Naive B cell (primary cell): ENCODE results near the gene GRIP1. TPM values are rescaled to one million over a fixed set of nuclear protein-coding genes. Genes with fewer than 3 reads are reported as not detected.
A peak's percentile ranks its signal among the peaks of the same experiment; 100 is the strongest.

ENCODE experiments used
- ATAC-seq, 2 donors: fragments of 150-1000 bp; cut with Tn5 transposase; 2 replicates each; pipeline ENCODE4 v1.10.0; 2021; ENCODE audit warnings: low read depth in 2 of 2, mild to moderate bottlenecking in 2 of 2, moderate library complexity in 2 of 2
- DNase-seq: peaks from one replicate; pipeline ENCODE4 v3.0.0; 2022
- H3K27ac Mint-ChIP-seq, 6 donors: one replicate each; pipeline ENCODE4 v1.8.0; 2020 to 2022; ENCODE audit warnings: mild to moderate bottlenecking in 6 of 6, mixed read lengths in 6 of 6, moderate library complexity in 5 of 6, inconsistent platforms in 2 of 6
- H3K27me3 Mint-ChIP-seq, 3 donors: one replicate each; pipeline ENCODE4 v1.8.0; 2021 to 2022; ENCODE audit warnings: mixed read lengths in 3 of 3, mild to moderate bottlenecking in 1 of 3
- H3K36me3 Mint-ChIP-seq, 2 donors: one replicate each; pipeline ENCODE4 v1.8.0; 2020 to 2022; ENCODE audit warnings: mixed read lengths in 2 of 2, inconsistent platforms in 1 of 2, mild to moderate bottlenecking in 1 of 2
- H3K4me1 Mint-ChIP-seq, 3 donors: one replicate each; pipeline ENCODE4 v1.8.0; 2020 to 2022; ENCODE audit warnings: mixed read lengths in 3 of 3, inconsistent platforms in 1 of 3, mild to moderate bottlenecking in 1 of 3, moderate library complexity in 1 of 3
- H3K4me3 Mint-ChIP-seq, 8 donors: one replicate each; pipeline ENCODE4 v1.8.0; 2020 to 2022; ENCODE audit warnings: mild to moderate bottlenecking in 8 of 8, mixed read lengths in 8 of 8, moderate library complexity in 8 of 8, inconsistent platforms in 2 of 8
- H3K9me3 Mint-ChIP-seq, 7 donors: one replicate each; pipeline ENCODE4 v1.8.0; 2020 to 2022; ENCODE audit warnings: mixed read lengths in 7 of 7, mild to moderate bottlenecking in 5 of 7, inconsistent platforms in 2 of 7, moderate library complexity in 1 of 7
- polyA plus RNA-seq, 6 donors: library from polyadenylated mRNA; unstranded; fragments of 300-500 nt; fragmentation: Illumina TruSeq; gene quantifications; one replicate each; pipeline ENCODE4 v1.2.3, GENCODE V29; 2021; ENCODE audit warnings: low read depth in 6 of 6

GRIP1 gene
- polyA plus RNA-seq, 6 donors from 2014 or later, result 0.25 to 0.45 (median 0.44) TPM; not detected in 2

DNA sequence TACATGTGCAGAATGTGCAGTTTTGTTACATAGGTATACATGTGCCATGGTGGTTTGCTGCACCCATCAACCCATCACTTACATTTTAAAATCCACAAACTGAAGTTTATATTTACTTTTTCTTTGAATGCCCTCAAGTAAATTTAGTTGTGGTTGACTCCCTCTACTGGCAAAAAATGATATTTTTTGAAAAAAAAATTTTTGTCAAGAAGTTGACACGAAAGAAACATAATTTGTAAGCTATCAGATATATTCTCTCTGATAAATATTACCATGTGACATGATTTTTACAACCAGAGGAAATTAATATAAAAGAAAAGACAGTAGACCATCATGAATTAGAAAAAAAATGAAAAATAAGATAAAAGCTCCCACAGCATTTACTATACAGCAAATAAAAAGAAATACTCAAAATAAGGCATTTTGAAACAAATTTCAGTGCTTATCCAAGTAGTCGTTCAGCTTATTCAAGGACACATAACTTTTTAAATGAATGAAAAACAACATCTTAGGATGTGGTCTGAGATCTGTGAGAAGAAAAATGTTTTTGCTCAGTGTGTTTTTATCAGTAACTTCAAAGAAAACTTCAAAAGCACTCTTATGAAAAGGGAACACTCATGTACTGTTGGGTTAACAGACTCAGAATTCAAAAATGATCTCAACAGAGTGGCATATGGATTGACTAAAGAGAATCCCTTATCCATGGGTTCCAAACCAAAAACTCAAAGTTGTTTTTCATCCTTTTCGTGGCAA lies 30.0 kb upstream of the GRIP1 start:
- H3K4me3 Mint-ChIP-seq, result no peak overlapping the region
- H3K36me3 Mint-ChIP-seq, result no peaks in the 10 kb centered on the region
- H3K9me3 Mint-ChIP-seq, result peaks cover 0 to 6% (median 0%) of the 10 kb centered on the region in 7 donors
- DNase-seq (no peak), ATAC-seq (no peak)
- H3K27ac Mint-ChIP-seq, result peak overlapping the region in 1 of 6 donors; percentile 61
- H3K4me1 Mint-ChIP-seq, result peaks cover 8 to 23% (median 20%) of the 10 kb centered on the region in 3 donors
- peaks cover 1 to 14% (median 4%) of the 10 kb centered on the region in 3 donors for H3K27me3 Mint-ChIP-seq

DNA sequence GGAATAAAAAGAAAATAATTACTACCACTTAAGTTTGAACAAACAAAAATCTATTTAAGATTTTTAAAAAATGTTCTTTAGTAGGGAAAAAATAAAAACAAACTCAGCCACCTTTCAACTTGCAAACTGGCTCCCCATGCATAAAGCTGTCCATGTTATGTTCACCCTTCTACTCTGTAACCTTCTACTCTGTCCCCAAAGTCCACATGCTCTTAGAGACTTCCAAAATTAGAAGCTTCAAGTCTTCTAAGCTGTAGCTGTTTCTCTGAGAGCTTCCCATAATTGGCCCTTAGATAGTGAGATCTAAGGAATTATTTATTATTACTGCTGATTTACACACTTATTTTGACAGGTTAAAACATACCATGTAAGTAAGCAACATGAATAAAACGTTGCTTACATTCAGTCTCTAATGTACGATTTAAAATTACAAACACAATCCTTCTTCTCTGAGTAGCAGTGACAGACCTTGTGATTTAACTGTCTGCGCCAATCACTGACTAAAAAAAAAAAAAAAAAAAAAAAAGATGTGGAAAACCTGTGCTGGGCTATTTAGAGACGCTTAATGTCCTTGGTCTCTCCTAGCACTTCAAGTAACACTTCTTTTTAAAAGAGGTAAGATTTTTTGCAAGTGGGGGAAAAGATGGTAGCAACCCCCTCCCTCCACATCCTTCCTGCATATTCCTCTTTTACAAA lies 28.3 kb upstream of the GRIP1 start:
- no peak for ATAC-seq
- Mint-ChIP-seq H3K9me3 (peaks cover 0 to 6% (median 0%) of the 10 kb centered on the region in 7 donors), H3K36me3 (no peaks in the 10 kb centered on the region), H3K4me1 (peaks cover 4 to 14% (median 9%) of the 10 kb centered on the region in 3 donors), H3K4me3 (no peak overlapping the region), H3K27ac (no peak overlapping the region), H3K27me3 (peaks cover 15 to 29% (median 17%) of the 10 kb centered on the region in 3 donors)
- no peak for DNase-seq

DNA sequence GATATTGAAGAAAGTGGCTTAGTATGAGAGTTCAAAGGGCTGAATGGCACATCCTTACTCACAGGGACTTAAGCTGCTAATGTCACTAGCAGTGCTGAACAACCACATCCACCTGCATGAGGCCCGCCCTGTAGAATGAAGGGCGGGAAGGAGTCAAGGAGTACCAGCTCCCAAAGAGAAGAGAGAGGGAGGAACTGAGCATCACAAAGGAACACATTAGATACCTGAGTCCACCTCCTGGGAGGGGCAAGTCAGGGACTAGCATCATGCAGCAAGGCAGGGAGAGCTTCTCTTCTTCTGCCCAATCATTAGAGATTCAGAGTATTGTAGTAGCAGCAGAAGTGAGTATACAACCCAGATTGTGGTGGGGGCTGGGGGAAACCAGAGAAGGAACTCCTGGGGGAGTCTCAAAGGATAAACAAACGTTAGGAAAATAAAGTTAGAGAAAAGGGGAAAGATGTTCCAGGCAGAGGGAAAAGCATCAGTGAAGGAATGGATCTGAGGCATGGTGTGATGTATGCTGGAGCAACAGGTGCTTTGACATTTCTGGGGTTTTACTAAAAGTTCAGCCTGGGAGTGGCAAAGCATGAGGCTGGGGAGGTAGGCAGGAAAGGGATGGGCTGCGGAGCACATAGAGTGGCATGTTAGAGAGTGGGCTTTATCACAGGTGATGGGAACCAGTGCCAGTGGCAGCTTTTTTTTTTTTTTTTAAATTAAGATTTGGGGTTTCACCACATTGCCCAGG lies 21.0 kb upstream of the GRIP1 start:
- DNase-seq, result no peak
- Mint-ChIP-seq H3K4me1 (peaks cover 0 to 3% (median 0%) of the 10 kb centered on the region in 3 donors), H3K27me3 (peaks cover 15 to 44% (median 41%) of the 10 kb centered on the region in 3 donors), H3K9me3 (peaks cover 5 to 8% (median 7%) of the 10 kb centered on the region in 7 donors), H3K36me3 (peaks cover 5 to 11% of the 10 kb centered on the region in 2 donors), H3K27ac (peak overlapping the region in 1 of 6 donors; percentile 60), H3K4me3 (no peak overlapping the region)
- ATAC-seq, result no peak

DNA sequence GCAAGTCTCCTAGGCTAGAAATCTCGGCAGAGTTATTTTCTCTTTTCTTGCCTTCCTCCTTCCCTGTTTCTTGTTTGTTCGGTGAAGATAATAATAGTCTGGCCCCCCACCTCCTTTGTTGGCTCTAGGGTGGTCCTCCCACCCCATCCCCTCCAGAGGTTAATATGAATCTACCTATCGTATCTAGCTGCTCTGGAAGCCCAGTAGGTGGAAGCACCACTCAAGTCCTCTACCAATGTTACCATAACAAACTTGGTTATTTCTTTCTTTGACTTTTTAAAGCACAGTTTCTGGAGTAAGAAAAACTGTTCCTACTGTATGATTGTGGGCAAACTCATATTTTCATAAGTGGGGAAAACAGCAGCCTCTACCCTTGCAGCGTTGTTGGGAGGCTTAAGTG lies 19.7 kb upstream of the GRIP1 start:
- peaks cover 5 to 8% (median 7%) of the 10 kb centered on the region in 7 donors for H3K9me3 Mint-ChIP-seq
- peaks cover 2 to 8% (median 6%) of the 10 kb centered on the region in 3 donors for H3K4me1 Mint-ChIP-seq
- DNase-seq (no peak), ATAC-seq (no peak)
- H3K36me3 Mint-ChIP-seq, result peaks cover 5 to 11% of the 10 kb centered on the region in 2 donors
- H3K27me3 Mint-ChIP-seq, result peaks cover 8 to 39% (median 35%) of the 10 kb centered on the region in 3 donors
- peak overlapping the region in 2 of 6 donors; percentile 43 to 55 for H3K27ac Mint-ChIP-seq
- no peak overlapping the region for H3K4me3 Mint-ChIP-seq

DNA sequence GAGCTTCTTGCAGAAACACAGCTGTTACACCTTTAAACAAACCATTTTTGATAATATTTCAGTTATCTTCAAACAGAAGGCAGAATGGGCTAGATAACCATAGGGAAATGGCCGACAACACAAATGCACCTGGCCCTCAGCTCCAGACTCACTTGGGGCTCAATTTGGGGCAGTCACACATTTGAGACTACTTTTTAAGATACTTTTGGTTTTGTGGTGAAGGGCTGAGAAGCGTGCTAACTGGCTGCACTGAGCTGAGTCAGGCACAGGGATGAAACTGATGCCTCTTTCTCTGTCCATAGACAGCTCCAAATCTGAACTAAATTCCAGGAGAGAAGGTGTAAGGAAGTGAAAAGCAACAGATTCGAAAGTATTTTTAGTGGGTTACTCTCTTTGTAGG lies 18.5 kb upstream of the GRIP1 start:
- Mint-ChIP-seq H3K4me1 (peaks cover 9 to 11% (median 10%) of the 10 kb centered on the region in 3 donors), H3K4me3 (no peak overlapping the region), H3K27ac (peak overlapping the region in 1 of 6 donors; percentile 19), H3K9me3 (peaks cover 5 to 8% (median 7%) of the 10 kb centered on the region in 7 donors), H3K36me3 (peaks cover 5 to 11% of the 10 kb centered on the region in 2 donors), H3K27me3 (peaks cover 0 to 28% (median 23%) of the 10 kb centered on the region in 3 donors)
- no peak for ATAC-seq
- DNase-seq, result no peak

DNA sequence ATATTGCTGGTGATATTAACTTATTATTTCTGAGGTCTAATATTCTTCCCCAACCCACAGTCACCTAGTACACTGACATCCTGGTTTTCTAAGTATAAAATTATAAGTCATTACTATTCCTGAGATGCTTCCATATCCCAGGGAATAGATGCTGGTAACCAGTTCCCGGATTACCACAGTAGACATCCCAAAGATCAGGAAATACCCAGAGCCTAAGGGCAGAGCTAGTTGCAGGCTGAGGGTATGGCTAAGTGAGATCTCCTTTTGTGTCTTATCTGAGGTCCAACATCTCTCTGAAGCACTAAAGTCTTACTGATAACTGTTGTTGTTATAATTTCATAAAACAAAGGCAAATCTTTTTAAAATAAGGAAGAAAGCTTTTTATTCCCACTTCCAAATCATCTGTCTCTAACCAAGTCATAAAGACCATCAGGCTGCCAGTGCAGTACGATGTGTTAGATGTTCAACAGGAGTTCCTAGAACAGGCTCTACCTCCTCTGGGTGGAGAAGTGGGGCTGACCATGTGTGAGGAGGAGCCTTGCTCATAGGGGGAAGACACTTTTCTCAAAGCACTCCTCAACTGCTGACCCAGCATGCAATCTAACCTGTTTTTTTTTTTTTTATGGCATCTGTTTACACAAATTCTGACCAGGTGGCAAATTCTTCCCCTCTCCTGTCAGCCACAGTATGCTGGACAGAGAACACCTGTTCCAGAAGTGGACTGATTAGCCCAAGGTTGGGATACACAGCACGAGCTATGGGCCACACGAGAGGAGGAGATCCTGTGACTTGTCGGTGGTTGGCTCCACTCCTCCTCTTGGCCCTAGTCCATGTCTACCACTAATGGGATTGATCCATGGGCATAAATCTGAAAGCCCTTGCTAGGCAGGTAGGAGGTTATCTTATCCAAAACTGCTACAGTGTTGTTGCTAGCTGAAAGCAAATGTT lies 16.1 kb upstream of the GRIP1 start:
- Mint-ChIP-seq H3K27me3 (peaks cover 0 to 9% (median 6%) of the 10 kb centered on the region in 3 donors), H3K9me3 (peaks cover 0 to 8% (median 6%) of the 10 kb centered on the region in 7 donors), H3K36me3 (peaks cover 5 to 9% of the 10 kb centered on the region in 2 donors), H3K4me3 (no peak overlapping the region), H3K27ac (no peak overlapping the region), H3K4me1 (peaks cover 15 to 17% (median 17%) of the 10 kb centered on the region in 3 donors)
- DNase-seq (no peak), ATAC-seq (no peak)

DNA sequence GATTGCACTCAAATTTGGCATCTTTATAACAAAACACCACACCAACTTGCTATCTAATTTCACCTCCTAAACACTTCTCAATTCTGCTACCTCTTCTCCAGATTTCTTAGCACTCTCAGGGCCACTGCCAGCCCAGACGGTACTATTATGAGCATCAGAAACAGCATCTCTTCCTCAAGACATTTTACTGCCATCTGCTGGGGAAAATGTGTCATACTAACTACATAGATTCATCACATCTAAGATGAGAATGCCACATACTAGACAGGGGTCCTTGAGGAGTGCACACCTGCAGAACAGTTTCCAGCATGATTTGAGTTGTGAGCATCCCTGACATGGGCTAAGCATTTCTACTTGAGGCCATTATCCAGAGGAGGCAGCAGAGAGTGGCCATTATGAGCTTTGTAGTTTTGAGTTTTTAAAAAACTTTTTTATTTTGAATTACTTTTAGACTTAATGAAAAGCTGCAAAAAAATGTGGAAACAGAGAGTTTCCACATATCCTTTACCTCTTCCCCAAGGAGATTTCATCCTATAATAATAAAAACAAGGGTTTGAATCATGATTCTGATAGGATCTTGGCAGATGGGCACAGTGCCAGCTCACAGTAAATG lies 15.1 kb upstream of the GRIP1 start:
- H3K4me3 Mint-ChIP-seq, result no peak overlapping the region

DNA sequence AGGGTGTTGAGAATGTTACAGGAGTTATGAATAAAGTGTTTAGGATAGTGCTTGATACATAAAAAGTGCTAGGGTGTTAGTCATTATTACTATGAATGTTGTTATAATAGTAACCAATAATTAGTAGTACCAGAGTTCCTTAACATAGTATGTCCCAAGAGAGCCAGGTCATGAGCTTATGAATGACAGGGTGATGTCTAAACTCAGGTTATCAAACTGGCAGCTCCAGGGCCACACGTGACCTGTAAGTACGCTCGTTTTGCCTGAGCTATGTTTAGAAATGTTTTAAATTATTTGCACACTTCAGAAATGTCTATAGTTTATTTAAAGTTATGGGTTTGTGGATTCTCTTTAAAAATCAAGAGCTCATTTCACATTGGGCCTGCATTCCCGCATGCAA lies 14.1 kb upstream of the GRIP1 start:
- H3K4me3 Mint-ChIP-seq, result no peak overlapping the region
- DNase-seq (no peak), ATAC-seq (no peak)
- H3K27ac Mint-ChIP-seq, result no peak overlapping the region
- H3K27me3 Mint-ChIP-seq, result no peaks in the 10 kb centered on the region
- peaks cover 14 to 20% (median 15%) of the 10 kb centered on the region in 3 donors for H3K4me1 Mint-ChIP-seq
- no peaks in the 10 kb centered on the region for H3K9me3 Mint-ChIP-seq
- no peaks in the 10 kb centered on the region for H3K36me3 Mint-ChIP-seq

More for the DNA sequence above, 15.1 kb upstream of the GRIP1 start:
- ATAC-seq (peak; percentile 88 to 92), DNase-seq (peak; percentile 47)
- Mint-ChIP-seq H3K4me1 (peaks cover 14 to 17% (median 15%) of the 10 kb centered on the region in 3 donors), H3K36me3 (no peaks in the 10 kb centered on the region), H3K9me3 (no peaks in the 10 kb centered on the region), H3K27me3 (no peaks in the 10 kb centered on the region), H3K27ac (peak overlapping the region in 1 of 6 donors; percentile 50)

DNA sequence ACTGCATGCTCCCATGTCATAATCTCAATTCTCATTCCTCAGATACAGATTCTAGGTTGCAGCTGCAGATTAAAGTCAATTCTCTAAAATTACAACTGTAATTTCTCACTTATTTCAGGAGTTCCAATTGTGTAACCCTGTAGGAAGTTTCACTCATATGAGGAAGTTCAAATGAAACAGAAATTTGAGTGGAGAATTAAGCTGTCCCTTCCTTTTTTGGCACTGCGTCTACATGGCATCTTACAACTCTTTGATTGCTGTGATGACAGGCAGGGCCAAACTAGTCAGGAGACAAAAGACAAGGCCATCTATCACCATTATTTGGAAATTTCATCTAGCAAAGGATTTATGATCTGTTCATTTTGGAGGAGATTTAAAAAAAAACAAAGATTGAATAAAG lies 13.3 kb upstream of the GRIP1 start:
- no peaks in the 10 kb centered on the region for H3K36me3 Mint-ChIP-seq
- no peaks in the 10 kb centered on the region for H3K9me3 Mint-ChIP-seq
- DNase-seq (no peak), ATAC-seq (peak; percentile 24 to 57)
- peak overlapping the region in 1 of 6 donors; percentile 16 for H3K27ac Mint-ChIP-seq
- peaks cover 14 to 20% (median 15%) of the 10 kb centered on the region in 3 donors for H3K4me1 Mint-ChIP-seq
- no peak overlapping the region for H3K4me3 Mint-ChIP-seq
- no peaks in the 10 kb centered on the region for H3K27me3 Mint-ChIP-seq

DNA sequence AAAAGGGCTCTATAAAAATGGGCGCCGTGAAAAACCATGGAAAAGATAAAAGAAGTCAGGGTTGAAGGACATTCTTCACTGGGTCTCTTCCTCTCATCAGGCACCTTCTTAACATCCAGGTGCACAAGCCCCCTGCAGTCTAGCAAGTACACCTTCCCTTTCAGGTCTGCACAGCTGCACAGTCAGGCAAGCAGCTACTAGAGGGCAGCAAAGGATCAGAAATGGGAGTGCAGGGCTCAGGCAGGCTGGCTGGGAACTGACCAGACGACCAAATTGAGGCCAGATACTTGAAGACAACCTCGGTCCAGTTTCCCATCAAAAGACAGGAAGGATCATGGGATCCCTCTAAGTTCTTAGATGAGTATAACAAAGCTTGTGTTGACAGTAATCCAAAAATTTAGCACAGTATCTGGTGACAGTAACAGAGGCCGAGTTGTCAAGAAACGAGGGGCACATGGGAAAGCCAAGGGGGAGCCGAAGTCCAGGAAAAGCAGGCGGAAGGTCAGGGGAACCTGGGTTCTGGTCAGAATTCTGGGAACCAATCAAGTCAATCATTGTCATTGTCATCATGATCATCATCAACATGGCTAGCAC lies 10.1 kb upstream of the GRIP1 start:
- peak; percentile 34 for DNase-seq

DNA sequence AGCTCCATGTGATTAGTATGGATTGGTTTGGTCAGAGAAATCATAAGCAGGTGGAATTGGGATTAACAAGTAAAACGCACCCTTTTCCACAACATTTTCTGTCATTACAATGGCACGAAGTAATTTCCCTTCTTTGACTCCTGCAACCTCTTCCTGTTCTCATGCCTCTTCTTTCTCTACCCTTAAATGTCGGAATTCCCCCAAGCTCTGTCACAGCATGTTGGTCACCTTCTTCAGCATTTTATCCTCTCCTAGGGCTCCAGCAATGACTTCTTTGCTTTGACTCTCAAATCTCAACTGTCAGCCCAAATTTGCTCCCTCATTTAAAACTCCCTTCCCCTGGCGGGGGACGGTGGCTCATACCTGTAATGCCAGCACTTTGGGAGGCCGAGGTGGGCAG lies 5.3 kb upstream of the GRIP1 start:
- Mint-ChIP-seq H3K27ac (no peak overlapping the region), H3K27me3 (peaks cover 0 to 10% (median 4%) of the 10 kb centered on the region in 3 donors), H3K9me3 (no peaks in the 10 kb centered on the region), H3K4me3 (no peak overlapping the region), H3K4me1 (peaks cover 11 to 16% (median 16%) of the 10 kb centered on the region in 3 donors), H3K36me3 (no peaks in the 10 kb centered on the region)
- DNase-seq (no peak), ATAC-seq (no peak)

More for the DNA sequence above, 10.1 kb upstream of the GRIP1 start:
- Mint-ChIP-seq H3K36me3 (no peaks in the 10 kb centered on the region), H3K27me3 (peaks cover 0 to 4% (median 0%) of the 10 kb centered on the region in 3 donors), H3K27ac (peak overlapping the region in 1 of 6 donors; percentile 4), H3K4me1 (peaks cover 19 to 32% (median 20%) of the 10 kb centered on the region in 3 donors), H3K9me3 (no peaks in the 10 kb centered on the region), H3K4me3 (no peak overlapping the region)
- ATAC-seq, result peak; percentile 47 to 67
